Activated T-helper 17 cell treated with anti-CD3 and anti-CD28 coated beads, Interleukin-2, amount 50 U/mL, for 72 hours (primary cell): ENCODE data around the gene PARD3. TPM values are rescaled to one million over a fixed set of nuclear protein-coding genes. Genes with fewer than 3 reads are reported as not detected.

Experiments used
- ATAC-seq: fragments of 150-1000 bp; cut with Tn5 transposase; replicated peaks from 2 replicates; pipeline ENCODE4 v1.10.0; 2021; ENCODE audit warnings: mild to moderate bottlenecking, moderate library complexity
- H3K27ac Mint-ChIP-seq: one replicate; pipeline ENCODE4 v1.8.0; 2022; ENCODE audit warnings: mixed read lengths
- H3K27me3 Mint-ChIP-seq: one replicate; pipeline ENCODE4 v1.8.0; 2022; ENCODE audit warnings: mixed read lengths
- H3K36me3 Mint-ChIP-seq: one replicate; pipeline ENCODE4 v1.8.0; 2022; ENCODE audit warnings: low read depth, mild to moderate bottlenecking, mixed read lengths
- H3K4me1 Mint-ChIP-seq: one replicate; pipeline ENCODE4 v1.8.0; 2022; ENCODE audit warnings: mixed read lengths
- H3K4me3 Mint-ChIP-seq: one replicate; pipeline ENCODE4 v1.8.0; 2022; ENCODE audit warnings: mild to moderate bottlenecking, mixed read lengths
- H3K9me3 Mint-ChIP-seq: one replicate; pipeline ENCODE4 v1.8.0; 2022; ENCODE audit warnings: mixed read lengths
- total RNA-seq, 2 donors: library from RNA; stranded (reverse); gene quantifications; one replicate each; pipeline ENCODE4 v1.2.3, GENCODE V29; 2022

PARD3 gene
- total RNA-seq, 2 donors from 2014 or later = 0.13 to 0.24 TPM

DNA sequence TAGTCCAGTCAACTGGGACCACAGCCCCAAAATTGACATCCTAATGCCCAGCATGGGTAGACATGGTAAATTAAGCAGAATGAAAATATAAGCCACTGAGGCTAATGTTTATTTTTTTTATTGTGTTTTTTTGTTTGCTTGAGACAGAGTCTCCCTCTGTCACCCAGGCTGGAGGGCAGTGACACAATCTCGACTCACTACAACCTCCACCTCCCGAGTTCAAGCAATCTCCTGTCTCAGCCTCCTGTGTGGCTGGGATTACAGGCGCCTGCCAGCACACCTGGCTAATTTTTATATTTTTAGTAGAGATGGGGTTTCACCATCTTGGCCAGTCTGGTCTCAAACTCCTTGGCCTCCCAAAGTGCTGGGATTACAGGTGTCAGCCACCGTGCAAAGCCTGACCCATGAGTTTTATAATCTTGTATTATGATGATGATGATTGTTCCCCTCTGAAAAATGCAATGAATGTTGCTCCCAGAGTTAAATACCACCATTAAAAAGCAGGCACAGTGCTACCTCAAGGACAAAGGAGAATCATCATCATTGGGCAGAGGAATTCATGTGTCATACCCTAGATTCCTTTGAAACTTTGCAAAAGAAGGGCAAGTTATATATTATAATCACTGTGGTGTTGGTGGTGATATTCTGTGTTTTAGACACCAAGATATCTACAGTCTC, 228.0 kb downstream of the PARD3 start:
- Mint-ChIP-seq H3K36me3 (no peaks in the 10 kb centered on the region), H3K27ac (no peak overlapping the region), H3K9me3 (no peaks in the 10 kb centered on the region), H3K4me3 (no peak overlapping the region), H3K4me1 (no peaks in the 10 kb centered on the region), H3K27me3 (peaks cover 9% of the 10 kb centered on the region)
- ATAC-seq = no peak

DNA sequence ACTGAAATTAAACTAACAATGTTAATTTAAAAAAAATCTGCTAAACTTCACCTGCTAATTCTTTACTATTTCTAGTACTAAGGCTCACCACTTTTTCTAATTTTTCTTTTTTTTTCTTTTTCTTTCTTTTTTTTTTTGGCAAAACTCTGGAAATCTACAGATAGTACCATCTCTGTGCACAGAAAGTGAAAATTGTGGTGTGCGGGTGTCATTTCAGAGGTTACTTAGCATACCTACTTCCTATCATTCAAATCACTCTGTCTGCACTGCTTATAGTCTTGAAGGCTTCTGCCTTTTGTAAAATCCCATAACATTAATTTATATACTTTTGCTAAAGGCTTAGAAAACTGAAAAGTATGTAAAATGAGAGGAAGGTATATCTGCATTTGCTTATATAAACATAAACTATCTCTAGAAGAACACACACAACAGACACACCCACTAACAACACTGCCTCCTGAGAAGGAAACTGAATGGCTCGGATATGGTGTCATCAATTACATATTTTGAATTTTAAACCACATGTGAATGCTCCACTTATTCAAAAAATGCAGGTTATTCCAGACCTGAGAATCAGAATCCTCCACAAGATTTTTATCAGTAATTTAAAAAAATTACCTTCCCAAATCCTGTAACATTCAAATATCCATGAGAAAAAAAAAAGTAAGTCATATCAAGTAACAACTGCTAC, 229.5 kb downstream of the PARD3 start:
- ATAC-seq = no peak
- Mint-ChIP-seq H3K4me3 (no peak overlapping the region), H3K36me3 (no peaks in the 10 kb centered on the region), H3K9me3 (no peaks in the 10 kb centered on the region), H3K4me1 (no peaks in the 10 kb centered on the region), H3K27me3 (peaks cover 5% of the 10 kb centered on the region), H3K27ac (no peak overlapping the region)

DNA sequence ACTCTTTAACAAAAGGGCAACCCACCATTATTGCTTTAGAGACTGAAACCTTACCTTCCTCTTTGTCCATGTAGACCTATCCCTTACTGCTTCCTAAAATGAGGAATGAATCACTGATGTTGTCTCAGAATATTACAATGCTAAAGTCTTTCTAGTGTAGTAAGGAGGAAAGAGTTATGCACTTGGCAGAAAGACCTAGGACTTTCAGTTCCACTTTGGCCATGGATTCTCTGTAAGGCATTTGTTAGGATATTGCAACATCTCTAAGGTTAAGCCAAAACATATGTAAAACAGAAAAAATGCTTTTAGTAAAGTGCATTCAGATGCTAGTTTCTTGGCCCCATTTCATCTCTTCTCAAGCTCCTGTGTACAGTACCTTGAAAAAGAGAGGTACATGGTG, 230.9 kb downstream of the PARD3 start:
- Mint-ChIP-seq H3K4me3 (no peak overlapping the region), H3K4me1 (no peaks in the 10 kb centered on the region), H3K36me3 (no peaks in the 10 kb centered on the region), H3K27me3 (peaks cover 5% of the 10 kb centered on the region), H3K27ac (no peak overlapping the region), H3K9me3 (no peaks in the 10 kb centered on the region)
- ATAC-seq = no peak

DNA sequence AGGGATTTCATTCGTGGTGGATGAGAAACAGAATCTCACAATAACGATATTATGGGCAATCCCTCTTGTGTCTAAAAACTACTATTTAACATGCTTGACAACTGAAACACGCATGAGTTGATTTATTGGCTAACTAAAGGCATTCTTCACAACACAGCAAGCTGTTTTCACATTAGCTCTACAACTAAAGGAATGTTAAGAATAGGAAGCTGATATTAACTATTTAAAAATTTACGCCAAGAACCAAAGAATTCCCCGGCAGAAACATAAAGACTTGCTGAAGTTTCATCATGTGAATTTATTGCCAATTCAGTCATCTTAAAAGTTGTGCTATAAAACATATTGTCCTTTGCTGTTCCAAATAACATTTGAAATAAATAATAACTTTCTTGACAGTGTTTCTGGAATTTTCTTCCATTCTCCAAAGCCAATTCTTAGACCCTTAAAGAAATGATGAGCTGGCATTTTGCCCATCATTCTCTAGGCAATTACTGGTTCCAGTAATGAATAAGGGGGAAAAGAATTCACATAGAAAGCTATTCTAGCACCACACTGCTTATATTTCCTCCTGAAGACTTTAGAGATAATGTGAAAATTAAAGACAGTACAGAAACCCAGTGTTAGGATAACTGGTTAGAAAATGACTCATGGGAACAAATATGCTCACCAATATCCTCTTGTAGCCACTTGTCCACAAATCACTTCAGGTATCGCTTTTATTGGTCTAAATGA, 233.1 kb downstream of the PARD3 start:
- H3K4me3 Mint-ChIP-seq = no peak overlapping the region
- H3K4me1 Mint-ChIP-seq = no peaks in the 10 kb centered on the region
- no peak for ATAC-seq
- peaks cover 3% of the 10 kb centered on the region for H3K27me3 Mint-ChIP-seq
- H3K27ac Mint-ChIP-seq = no peak overlapping the region
- no peaks in the 10 kb centered on the region for H3K9me3 Mint-ChIP-seq
- no peaks in the 10 kb centered on the region for H3K36me3 Mint-ChIP-seq

DNA sequence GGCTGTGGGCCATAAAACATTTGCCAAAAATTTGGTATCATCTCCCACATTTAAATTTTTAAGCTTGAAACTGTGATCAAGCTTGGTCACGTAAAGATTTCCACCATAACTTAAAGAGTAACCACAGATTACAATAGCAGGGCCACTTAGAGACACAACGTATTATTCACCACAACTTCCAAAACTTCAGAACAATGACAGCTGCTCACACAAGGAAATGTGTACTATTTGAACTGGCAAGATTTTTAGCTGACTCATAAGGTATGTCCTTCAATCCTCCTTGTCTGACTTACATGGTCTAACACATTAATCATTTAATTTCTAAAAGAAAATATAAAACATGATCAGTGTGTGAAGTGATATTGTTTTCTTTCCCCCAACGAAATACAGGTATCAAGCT, 234.5 kb downstream of the PARD3 start:
- Mint-ChIP-seq H3K9me3 (no peaks in the 10 kb centered on the region), H3K36me3 (no peaks in the 10 kb centered on the region), H3K4me1 (no peaks in the 10 kb centered on the region), H3K27me3 (peaks cover 4% of the 10 kb centered on the region), H3K27ac (no peak overlapping the region), H3K4me3 (no peak overlapping the region)
- ATAC-seq = no peak

DNA sequence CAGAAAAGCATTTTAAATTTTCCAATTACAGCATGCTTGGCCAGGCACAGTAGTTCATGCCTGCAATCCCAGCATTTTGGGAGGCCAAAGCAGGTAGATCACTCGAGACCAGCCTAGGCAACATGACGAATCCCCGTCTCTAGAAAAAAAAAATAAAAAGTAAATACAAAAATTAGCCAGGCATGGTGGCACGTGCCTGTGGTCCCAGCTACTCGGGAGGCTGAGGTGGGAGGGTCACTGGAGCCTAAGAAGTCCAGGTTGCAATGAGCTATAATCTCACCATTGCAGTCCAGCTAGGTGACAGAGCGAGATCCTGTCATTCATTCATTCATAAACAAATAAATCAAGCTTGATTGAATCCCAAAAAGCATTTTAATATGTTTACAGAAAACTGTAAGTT, 234.9 kb downstream of the PARD3 start:
- H3K27me3 Mint-ChIP-seq = peaks cover 4% of the 10 kb centered on the region
- no peaks in the 10 kb centered on the region for H3K9me3 Mint-ChIP-seq
- no peaks in the 10 kb centered on the region for H3K4me1 Mint-ChIP-seq
- no peaks in the 10 kb centered on the region for H3K36me3 Mint-ChIP-seq
- H3K27ac Mint-ChIP-seq = no peak overlapping the region
- H3K4me3 Mint-ChIP-seq = no peak overlapping the region
- ATAC-seq = no peak

DNA sequence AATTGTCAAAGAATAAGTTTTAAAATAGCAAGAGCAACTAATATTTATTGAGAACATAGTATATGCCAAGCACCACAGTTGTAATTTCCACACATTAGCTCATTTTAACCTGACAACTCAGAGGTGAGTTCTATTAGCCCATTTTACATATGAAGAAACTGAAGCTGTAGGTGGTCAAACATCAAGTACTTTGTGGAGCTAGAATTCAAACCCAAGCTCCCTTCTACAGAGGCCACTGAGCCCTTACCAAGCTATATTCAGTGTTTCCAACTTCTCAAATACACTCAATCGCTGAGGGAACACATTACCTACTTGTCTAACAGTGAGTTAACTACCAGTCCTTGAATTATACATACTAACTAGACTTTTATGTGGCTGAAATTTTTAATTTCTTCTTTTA, 236.6 kb downstream of the PARD3 start:
- Mint-ChIP-seq H3K36me3 (no peaks in the 10 kb centered on the region), H3K4me3 (no peak overlapping the region), H3K27me3 (peaks cover 7% of the 10 kb centered on the region), H3K9me3 (no peaks in the 10 kb centered on the region), H3K27ac (no peak overlapping the region), H3K4me1 (no peaks in the 10 kb centered on the region)
- ATAC-seq = no peak

DNA sequence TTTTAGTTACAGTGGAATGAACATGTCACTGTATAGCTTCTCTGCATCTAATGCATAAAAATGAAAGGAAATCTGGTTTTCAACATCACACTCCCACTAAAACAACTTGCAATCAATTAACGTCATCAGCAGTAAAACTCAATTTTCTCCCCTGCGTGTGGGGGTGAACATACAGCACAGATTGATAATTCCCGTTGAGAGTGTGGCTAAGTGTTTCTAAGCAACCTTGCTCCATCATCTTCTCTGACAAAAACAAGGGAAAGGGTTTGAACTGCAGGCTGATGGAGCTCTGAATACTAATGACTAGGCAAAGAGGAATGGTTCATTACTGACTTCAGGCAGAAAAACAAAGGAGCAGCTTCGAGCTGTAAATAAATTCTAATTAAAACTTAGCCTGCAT, 238.3 kb downstream of the PARD3 start:
- Mint-ChIP-seq H3K4me3 (no peak overlapping the region), H3K36me3 (no peaks in the 10 kb centered on the region), H3K4me1 (no peaks in the 10 kb centered on the region), H3K9me3 (no peaks in the 10 kb centered on the region), H3K27me3 (peaks cover 7% of the 10 kb centered on the region), H3K27ac (no peak overlapping the region)
- no peak for ATAC-seq

DNA sequence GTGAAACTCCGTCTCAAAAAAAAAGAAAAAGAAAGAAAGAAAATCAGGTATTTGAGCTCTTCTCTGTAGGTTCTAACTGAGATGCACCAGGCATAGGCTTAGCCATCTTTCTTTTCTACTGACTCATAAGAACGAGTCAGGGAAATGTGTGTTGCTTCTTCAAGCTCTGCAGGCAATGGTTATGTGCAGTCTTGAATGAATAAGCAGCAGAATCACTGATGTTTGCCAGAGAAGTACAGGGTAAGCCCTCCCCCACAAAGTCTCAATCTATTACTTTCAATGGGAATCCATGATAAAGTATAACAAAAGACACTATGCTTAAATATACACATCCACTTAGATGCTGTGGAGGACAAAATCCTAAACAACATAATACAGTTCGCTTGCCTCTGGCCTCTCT, 239.2 kb downstream of the PARD3 start:
- no peaks in the 10 kb centered on the region for H3K4me1 Mint-ChIP-seq
- ATAC-seq = no peak
- no peak overlapping the region for H3K27ac Mint-ChIP-seq
- peaks cover 8% of the 10 kb centered on the region for H3K27me3 Mint-ChIP-seq
- H3K4me3 Mint-ChIP-seq = no peak overlapping the region
- H3K36me3 Mint-ChIP-seq = no peaks in the 10 kb centered on the region
- no peaks in the 10 kb centered on the region for H3K9me3 Mint-ChIP-seq

DNA sequence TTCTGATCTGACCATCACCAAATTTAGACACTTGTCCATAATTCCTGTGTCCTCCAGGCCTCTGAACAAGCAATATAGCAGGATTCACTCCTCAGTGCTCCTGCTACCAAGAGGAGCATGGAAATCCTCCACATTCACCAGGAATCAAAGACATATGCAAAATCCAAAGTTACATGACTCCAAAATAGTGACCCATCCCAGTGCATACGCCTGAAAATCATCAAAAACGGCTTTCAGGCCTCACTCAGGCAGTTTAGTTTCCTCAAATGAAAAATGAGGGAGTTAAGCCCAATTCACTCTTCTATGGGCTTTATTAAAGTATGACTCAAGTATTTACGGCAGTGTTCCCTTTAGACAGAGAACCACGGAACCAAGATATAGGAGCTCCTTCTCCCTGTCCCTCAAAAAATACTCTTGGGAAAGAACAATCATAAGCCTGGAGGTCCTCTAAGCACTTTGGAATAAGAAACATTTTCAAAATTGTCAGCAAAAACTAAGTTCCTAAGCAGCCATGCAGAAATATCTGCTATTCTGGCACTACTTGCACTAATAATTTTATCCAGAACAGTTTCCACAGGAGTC, 240.7 kb downstream of the PARD3 start:
- no peak for ATAC-seq

DNA sequence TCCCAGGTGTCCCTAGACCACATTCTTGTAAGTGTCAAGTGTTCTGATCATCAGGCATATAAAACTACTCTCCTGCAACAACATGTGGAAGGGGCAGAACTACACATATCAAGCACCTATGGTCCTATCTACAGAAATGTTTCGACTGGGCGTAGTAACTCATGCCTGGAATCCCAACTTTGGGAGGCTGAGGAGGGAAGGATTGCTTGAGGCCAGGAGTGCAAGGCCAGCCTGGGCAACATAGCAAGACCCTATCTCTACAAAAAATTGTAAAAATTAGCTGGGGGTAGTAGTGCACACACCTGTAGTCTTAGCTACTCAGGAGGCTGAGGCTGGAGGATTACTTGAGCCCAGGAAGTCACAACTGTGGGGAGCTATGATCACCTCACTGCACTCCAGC, 244.2 kb downstream of the PARD3 start:
- ATAC-seq = no peak
- Mint-ChIP-seq H3K27ac (no peak overlapping the region), H3K9me3 (no peaks in the 10 kb centered on the region), H3K27me3 (peaks cover 9% of the 10 kb centered on the region), H3K4me3 (no peak overlapping the region), H3K4me1 (no peaks in the 10 kb centered on the region), H3K36me3 (no peaks in the 10 kb centered on the region)

More for the DNA sequence above, 240.7 kb downstream of the PARD3 start:
- no peaks in the 10 kb centered on the region for H3K36me3 Mint-ChIP-seq
- H3K27ac Mint-ChIP-seq = no peak overlapping the region
- no peak overlapping the region for H3K4me3 Mint-ChIP-seq
- H3K27me3 Mint-ChIP-seq = peaks cover 9% of the 10 kb centered on the region
- H3K9me3 Mint-ChIP-seq = no peaks in the 10 kb centered on the region
- H3K4me1 Mint-ChIP-seq = no peaks in the 10 kb centered on the region

DNA sequence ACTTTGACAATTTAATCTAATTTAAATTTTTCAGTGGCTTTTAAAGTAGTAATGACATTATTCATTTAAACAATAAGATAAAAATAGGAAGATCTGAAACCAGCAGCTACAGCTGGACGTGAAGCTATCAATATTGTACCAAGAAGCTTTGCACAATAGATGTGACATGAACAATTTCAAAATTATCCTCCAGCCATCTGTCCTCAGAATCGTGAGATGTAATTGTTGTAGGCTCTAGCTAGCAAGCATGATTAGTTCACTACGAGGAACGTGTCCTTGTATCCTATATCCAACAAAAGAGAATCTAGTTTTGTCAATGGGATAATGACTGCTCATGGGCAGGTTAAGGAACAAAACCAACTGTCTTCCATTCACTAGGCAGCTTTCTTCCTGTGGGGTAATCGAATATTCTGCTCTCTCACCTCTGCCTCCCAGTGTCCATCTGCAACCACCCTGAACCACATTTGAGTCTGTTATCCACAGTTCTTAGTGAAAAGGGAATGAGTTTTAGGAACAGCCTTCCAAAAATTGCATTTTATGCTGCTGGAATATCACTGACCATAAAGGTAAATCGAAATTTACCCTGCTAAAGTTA, 247.3 kb downstream of the PARD3 start:
- no peaks in the 10 kb centered on the region for H3K4me1 Mint-ChIP-seq
- no peaks in the 10 kb centered on the region for H3K9me3 Mint-ChIP-seq
- H3K27me3 Mint-ChIP-seq = peaks cover 8% of the 10 kb centered on the region
- no peak overlapping the region for H3K27ac Mint-ChIP-seq
- no peak overlapping the region for H3K4me3 Mint-ChIP-seq
- no peaks in the 10 kb centered on the region for H3K36me3 Mint-ChIP-seq
- no peak for ATAC-seq

DNA sequence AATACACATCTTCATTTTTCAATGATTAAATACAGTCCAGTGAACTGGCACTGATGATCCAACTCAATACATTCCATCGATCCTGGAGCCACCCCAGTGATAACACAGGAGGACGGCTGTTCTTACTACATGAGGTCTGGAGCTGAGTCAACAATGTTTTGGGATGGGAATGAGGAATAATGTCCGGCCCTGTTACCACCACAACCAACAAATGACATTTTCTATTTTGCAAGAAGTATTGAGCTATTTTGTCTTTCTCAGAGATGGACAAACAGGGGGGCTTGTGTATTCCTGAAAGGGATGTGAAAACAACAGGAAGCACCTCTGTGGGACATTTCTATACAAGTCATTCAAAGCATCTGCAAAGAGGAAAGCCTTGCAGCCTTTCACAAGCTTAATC, 249.2 kb downstream of the PARD3 start:
- peaks cover 8% of the 10 kb centered on the region for H3K27me3 Mint-ChIP-seq
- no peak overlapping the region for H3K4me3 Mint-ChIP-seq
- ATAC-seq = no peak
- no peak overlapping the region for H3K27ac Mint-ChIP-seq
- H3K9me3 Mint-ChIP-seq = no peaks in the 10 kb centered on the region
- no peaks in the 10 kb centered on the region for H3K36me3 Mint-ChIP-seq
- no peaks in the 10 kb centered on the region for H3K4me1 Mint-ChIP-seq

DNA sequence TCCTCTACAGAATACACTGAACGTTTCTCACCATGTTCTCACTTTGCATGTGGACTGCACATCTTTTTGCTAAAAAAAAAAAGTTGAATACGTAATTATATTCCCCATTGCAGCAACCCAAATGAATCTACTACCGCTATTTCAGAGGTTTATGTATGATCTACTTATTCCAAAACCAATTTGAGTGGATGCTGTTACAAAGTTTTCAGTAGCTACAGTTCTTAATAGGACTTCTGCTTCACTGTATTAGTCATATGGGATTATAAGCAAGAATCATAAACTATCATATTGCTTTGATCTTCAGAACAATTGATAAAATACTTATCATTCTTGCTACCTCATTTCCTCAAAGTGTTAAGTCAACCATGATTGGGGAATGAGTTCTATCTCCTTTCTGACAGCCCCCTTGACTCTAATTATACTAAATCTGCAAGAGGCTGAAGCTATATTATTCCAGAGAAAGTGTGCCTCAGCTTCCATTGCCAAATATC, 257.0 kb downstream of the PARD3 start:
- Mint-ChIP-seq H3K4me1 (no peaks in the 10 kb centered on the region), H3K36me3 (no peaks in the 10 kb centered on the region), H3K27me3 (peaks cover 5% of the 10 kb centered on the region), H3K4me3 (no peak overlapping the region), H3K9me3 (no peaks in the 10 kb centered on the region), H3K27ac (no peak overlapping the region)
- no peak for ATAC-seq
